Measurements from ENCODE around the gene PDE10A. TPM values are rescaled to one million over a fixed set of nuclear protein-coding genes. Genes with fewer than 3 reads are reported as not detected.

Gene PDE10A
- total and polyA plus RNA-seq, 9 of the 15 experiments (the other 6 are each of a cell fraction or from before 2014, with no cell fraction given) = 0.04 TPM; not detected in 8

DNA sequence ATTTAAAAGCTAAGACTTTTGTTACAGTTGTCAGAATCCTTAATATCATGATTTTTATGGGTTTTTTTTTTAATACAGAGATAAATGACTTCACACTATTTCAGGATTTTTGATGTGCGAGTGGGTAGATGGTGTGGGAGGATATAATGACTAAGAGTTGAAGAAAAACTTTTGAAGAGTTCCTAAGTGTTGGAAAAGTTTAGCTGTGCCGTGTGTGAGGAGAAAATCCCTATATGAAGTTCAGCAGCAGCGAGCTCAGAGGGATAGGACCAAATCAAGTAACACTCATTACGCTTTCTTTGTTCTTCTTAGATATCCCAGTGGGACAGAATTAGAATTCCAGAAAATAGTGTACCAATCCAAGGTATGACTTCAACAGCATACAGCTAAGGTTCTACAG, 34.1 kb downstream of the PDE10A start:
- POLR2A ChIA-PET = interaction anchor here (1.3 kb wide), 1 partner anchor 12 kb away, joined by 5 read pairs; no protein-coding TSS in a partner anchor
- in situ Hi-C loops (cut with MboI) (no loop called here), intact Hi-C loops (cut with micrococcal nuclease) (no loop called here)
- Histone ChIP-seq H3K36me3 (ENCODE audit: control insufficient read depth, insufficient read depth, low read length) (no peaks in the 10 kb centered on the region), H3K4me3 (no peak overlapping the region), H3K9ac (ENCODE audit: insufficient read depth in 1 of 2, low read depth in 2 of 2, low read length in 2 of 2) (no peak overlapping the region), H4K20me1 (replicated peaks; ENCODE audit: control insufficient read depth, insufficient read depth, low read length) (no peaks in the 10 kb centered on the region), H3K27me3 (ENCODE audit: control insufficient read depth in 2 of 2, insufficient read depth in 2 of 2, low read length in 2 of 2) (no peaks in the 10 kb centered on the region), H3K4me1 (replicated peaks in 1 of 2; ENCODE audit: control insufficient read depth in 2 of 2, insufficient read depth in 2 of 2, low read length in 2 of 2) (no peaks in the 10 kb centered on the region), H3K9me1 (ENCODE audit: control insufficient read depth, insufficient read depth, low read length) (no peaks in the 10 kb centered on the region), H3K79me2 (ENCODE audit: control insufficient read depth, insufficient read depth, low read length) (no peaks in the 10 kb centered on the region), H3K27ac (ENCODE audit: extremely low read depth, low read depth, low read length) (no peak overlapping the region), H2AFZ (ENCODE audit: low read depth, low read length) (no peak overlapping the region), H3K9me3 (replicated peaks; ENCODE audit: control insufficient read depth, insufficient read depth, low read depth, low read length) (no peaks in the 10 kb centered on the region), H3K4me2 (ENCODE audit: insufficient read depth, low read length) (no peak overlapping the region)
- WGBS (ENCODE audit: insufficient coverage, low coverage, missing lambda C conversion rate) = 0% methylated on average over 4 of the region's 4 CpGs
- no peak for FAIRE-seq
- DNase-seq (ENCODE audit: extremely low read depth in 1 of 4, low spot score in 3 of 4) = no peak
- no peak for TF ChIP-seq ARNT (IDR thresholded peaks at IDR 0.05)
- TF ChIP-seq FUS (optimal IDR thresholded peaks at IDR 0.05; ENCODE audit: low read depth, low read length) = no peak
- no peak for ATAC-seq
- BruUV-seq (replicated peaks) = no TSS peak
- CTCF ChIA-PET (ENCODE audit: low intra/inter-chr PET ratio) = no interaction called here

DNA sequence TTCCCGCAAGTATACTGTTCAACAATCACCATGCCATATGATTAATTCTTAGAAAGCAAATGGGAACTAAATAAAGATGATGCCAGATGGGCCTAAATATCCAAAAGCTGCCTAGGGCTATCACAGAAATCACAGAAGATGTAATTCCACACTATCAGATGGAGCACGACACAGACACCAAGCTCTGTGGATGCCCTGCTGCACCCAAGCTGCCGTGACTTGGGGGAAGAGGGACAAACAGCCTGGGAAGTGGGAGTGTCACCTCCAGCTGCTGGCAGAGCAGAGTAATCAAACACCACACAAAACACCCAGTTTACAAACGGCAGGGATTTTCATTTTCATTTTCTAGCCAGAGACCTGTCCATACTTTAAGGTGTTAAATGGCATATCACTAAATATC, 35.7 kb downstream of the PDE10A start:
- no peak for FAIRE-seq
- Histone ChIP-seq H2AFZ (ENCODE audit: low read depth, low read length) (no peak overlapping the region), H3K9me3 (replicated peaks; ENCODE audit: control insufficient read depth, insufficient read depth, low read depth, low read length) (no peaks in the 10 kb centered on the region), H3K27ac (ENCODE audit: extremely low read depth, low read depth, low read length) (no peak overlapping the region), H3K4me2 (ENCODE audit: insufficient read depth, low read length) (no peak overlapping the region), H3K36me3 (ENCODE audit: control insufficient read depth, insufficient read depth, low read length) (no peaks in the 10 kb centered on the region), H3K27me3 (ENCODE audit: control insufficient read depth in 2 of 2, insufficient read depth in 2 of 2, low read length in 2 of 2) (no peaks in the 10 kb centered on the region), H3K4me1 (replicated peaks in 1 of 2; ENCODE audit: control insufficient read depth in 2 of 2, insufficient read depth in 2 of 2, low read length in 2 of 2) (no peaks in the 10 kb centered on the region), H4K20me1 (replicated peaks; ENCODE audit: control insufficient read depth, insufficient read depth, low read length) (no peaks in the 10 kb centered on the region), H3K79me2 (ENCODE audit: control insufficient read depth, insufficient read depth, low read length) (no peaks in the 10 kb centered on the region), H3K9ac (ENCODE audit: insufficient read depth in 1 of 2, low read depth in 2 of 2, low read length in 2 of 2) (no peak overlapping the region), H3K4me3 (no peak overlapping the region), H3K9me1 (ENCODE audit: control insufficient read depth, insufficient read depth, low read length) (no peaks in the 10 kb centered on the region)
- 0% methylated on average over 4 of the region's 4 CpGs for WGBS (ENCODE audit: insufficient coverage, low coverage, missing lambda C conversion rate)
- ATAC-seq = no peak
- no peak for TF ChIP-seq JUNB (CRISPR knock-in tag; conservative IDR thresholded peaks at IDR 0.05)
- in situ Hi-C loops (cut with MboI) = no loop called here
- ChIA-PET CTCF (ENCODE audit: low intra/inter-chr PET ratio) (no interaction called here), POLR2A (no interaction called here)
- intact Hi-C loops (cut with micrococcal nuclease) = no loop called here
- DNase-seq (ENCODE audit: extremely low read depth in 1 of 4, low spot score in 3 of 4) = no peak
- BruUV-seq (replicated peaks) = no TSS peak
